ENCODE measurements around the gene TXLNA.

DNA sequence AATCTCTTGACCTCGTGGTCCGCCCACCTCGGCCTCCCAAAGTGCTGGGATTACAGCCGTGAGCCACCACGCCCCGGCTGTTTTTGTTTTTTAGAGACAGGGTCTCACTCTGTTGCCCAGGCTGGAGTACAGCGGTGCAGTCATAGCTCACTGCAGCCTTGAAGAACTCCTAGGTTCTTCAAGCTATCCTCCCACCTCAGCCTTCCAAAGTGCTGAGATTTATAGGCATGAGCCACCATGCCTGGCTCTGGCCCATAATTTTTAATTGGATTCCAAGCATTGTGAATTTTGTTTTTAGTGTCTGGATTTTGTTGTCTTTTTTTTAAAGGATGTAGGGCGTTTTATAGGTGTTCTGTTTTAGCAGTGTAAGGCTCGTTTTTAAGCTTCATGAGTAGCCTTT, 28.6 kb upstream of the TXLNA start:
- no peak for TF ChIP-seq POLR2A (IDR thresholded peaks at IDR 0.05)
- TF ChIP-seq, protein P1, sequence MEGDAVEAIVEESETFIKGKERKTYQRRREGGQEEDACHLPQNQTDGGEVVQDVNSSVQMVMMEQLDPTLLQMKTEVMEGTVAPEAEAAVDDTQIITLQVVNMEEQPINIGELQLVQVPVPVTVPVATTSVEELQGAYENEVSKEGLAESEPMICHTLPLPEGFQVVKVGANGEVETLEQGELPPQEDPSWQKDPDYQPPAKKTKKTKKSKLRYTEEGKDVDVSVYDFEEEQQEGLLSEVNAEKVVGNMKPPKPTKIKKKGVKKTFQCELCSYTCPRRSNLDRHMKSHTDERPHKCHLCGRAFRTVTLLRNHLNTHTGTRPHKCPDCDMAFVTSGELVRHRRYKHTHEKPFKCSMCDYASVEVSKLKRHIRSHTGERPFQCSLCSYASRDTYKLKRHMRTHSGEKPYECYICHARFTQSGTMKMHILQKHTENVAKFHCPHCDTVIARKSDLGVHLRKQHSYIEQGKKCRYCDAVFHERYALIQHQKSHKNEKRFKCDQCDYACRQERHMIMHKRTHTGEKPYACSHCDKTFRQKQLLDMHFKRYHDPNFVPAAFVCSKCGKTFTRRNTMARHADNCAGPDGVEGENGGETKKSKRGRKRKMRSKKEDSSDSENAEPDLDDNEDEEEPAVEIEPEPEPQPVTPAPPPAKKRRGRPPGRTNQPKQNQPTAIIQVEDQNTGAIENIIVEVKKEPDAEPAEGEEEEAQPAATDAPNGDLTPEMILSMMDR (IDR thresholded peaks at IDR 0.05) = no peak

Data from esophagus squamous epithelium (tissue), 4 donors.